HG02852 (cell line): ENCODE data around the gene KDELR3.
"Not testable (repeated sequence)": the region's sequence is repeated elsewhere in the genome, so short reads cannot be mapped to it uniquely, and the experiment has no call there.

Experiments used
- ATAC-seq: cut with Tn5 transposase; IDR thresholded peaks from one replicate; pipeline ENCODE4 v1.9.1; 2021; ENCODE audit warnings: mild to moderate bottlenecking, moderate library complexity; ENCODE audit not compliant: unreplicated experiment

KDELR3 gene

DNA sequence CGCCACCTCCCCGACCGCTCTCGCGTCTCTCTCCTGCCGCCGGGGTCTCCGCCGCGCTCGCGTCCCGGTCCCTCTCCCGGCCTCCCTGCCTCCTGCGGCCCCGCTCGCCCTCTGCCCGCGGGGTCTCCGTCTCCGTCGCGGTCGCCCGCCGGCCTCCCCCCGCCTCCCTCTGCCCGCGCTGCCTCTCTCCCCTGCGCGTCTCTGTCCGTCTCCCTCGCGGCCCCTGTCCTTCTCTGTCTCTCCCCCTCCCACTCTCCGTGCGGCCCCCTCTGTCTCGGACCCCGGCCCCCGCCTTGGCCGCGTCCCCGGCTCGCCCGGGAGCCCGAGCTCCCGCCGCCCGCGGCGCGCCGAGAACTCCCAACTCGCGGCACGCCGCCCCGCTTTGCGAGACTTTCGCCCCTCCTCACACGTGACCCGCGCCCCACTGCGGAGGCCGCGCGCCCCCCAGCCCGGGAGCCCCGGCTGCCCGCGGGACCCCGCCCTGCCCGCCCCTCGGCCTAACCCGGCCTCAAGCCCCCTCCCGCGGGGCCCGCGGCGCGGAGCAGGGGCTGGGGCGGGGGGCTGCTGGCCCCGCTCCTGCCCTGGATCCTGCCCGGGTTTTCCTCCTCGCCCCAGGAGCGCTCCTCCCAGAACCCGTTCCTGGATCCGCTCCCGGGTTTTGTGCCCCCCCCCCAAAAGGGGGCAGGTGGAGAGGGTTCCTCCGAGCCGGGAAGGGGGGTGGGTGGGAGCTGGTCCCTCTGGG lies 12.2 kb upstream of the KDELR3 start:
- ATAC-seq: no peak

GRCh38 chr22:38456272-38456835 lies 11.5 kb upstream of the KDELR3 start:
- no peak for ATAC-seq

- ATAC-seq: no peak
Measured at GRCh38 chr22:38456841-38457699, 10.8 kb upstream of the KDELR3 start.

DNA sequence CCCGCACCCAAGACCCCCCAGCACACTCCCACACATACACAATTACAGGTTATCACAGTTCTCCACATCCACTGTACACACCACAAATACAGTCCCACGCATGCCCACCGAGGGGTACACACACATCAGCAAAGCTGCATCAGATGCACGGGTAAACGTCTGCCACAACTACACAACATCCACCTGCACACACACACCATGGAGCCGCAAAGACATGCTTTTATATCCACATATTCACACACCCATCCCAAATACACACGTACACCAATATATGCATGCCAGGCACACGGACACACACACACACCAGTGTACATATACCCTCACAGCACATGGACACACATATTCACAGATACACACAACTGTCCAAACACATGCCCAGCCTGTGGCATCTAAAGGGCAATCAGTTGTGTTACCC lies 7.5 kb upstream of the KDELR3 start:
- no peak for ATAC-seq

DNA sequence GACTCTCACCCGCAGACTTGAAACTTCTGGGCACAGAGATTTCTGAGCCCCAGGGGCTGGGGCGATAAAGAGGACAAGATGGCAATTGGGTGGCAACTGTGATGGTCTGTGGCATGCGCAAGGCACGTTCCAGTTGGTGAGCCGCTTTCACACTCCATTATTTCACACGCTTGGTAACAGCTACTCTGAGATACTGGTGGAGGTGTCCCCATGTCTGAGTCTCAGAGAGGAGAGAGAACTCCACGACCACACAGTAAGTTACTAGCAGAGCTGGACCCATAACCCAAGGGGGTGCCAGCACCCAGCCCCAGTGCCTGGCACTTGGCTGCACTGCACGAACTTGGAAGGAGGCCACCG lies 6.9 kb upstream of the KDELR3 start:
- no peak for ATAC-seq

GRCh38 chr22:38461414-38462081 lies 6.3 kb upstream of the KDELR3 start:
- ATAC-seq: no peak

DNA sequence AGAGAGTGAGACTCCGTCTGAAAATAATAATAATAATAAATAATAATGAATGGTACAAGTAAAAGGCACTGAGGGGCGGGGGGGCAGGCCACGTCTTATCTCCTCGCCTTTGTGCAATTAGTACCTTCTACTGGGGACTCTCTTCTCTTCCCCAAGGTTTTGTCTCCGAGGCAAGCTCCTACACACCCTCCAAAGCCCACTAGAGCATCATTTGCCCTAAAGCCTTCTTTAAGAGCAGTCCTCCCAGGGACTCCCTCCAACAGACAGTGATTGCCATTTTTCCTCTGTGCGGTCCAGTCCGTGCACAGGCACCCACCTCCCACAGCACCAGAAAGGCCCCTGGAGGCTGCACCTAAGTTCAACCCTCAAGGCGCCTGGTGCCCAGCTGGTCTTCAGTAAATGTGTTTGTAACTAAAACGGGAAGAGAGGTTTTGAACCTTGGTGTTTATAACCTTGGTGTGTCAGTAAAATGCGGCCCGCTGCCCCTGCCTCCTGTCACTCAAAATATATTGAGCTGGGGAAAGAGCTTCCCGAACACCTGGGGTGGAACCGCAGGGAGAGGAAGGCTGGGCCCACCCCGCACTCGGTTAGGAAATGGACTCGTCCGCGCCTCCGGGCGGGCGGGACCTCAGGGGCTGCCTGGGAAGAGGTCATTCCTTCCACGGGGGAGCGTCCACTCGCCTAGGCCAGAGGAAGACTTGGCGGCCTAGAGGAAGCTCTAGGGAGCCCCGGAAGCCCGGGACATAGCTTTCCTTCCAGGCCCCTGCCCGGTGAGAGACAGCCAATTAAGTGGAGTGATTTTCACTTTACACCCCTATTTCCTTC lies 4.7 kb upstream of the KDELR3 start:
- ATAC-seq: no peak

GRCh38 chr22:38464992-38465672 lies 2.8 kb upstream of the KDELR3 start:
- no peak for ATAC-seq

DNA sequence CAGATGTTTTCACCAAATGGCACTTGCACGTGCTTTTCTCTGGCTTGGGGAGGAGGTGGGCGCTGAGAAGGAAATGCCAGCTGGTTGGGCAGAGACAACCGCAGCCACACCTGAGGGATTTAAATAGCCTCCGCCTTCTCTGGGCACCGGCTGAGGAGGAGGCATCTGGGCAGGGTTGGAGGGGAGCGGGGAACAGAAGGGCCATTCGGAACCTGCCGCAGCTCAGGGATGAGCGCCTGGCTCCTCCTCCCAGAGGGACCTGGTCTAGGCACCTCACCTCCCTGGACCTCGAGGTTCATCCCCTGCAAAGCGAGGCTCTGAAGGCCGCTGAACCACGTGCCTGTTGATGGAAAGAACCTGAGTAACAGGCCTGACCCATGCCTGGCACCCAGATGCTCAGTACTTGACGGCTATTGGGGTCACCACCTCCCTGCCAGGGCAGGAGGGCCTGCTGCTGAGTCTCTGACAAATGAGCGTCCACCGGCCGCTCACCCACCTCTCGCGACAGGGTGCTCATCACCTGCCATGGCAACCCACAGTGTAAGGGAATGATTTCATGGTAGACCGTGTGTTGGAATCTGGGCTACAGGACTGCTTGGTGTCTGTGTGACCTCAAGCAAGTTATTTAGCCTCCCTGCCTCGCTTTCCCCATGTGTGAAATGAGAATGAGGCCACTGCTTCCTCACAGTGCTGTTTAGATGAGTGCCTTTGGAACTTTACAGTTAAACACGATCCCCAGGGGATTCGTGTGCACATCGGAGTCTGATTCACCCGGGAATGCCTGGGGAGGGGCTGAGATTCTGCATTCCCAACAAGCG lies 2.0 kb upstream of the KDELR3 start:
- no peak for ATAC-seq

DNA sequence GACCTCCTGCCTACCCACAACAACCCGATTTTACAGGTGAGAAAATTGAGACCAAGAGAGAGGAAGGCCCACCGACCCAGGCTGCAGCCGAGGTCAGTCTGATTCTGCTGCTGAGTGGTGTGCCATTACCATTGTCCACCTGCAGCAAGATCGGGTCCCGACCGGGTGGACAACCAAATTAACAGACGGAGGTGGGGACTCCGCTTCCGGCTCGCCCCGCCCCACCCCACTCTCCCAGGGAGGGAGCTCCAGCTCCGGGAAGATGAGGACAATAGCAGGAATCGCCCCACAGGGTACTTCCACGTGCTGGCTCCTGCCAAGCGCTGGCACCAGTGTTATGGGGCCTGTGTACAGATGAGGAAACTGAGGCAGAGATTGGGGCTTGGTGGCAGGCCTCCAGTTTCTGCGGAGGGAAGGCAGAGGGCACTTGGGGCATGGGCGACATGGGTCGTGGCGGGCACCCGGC lies 425 bp upstream of the KDELR3 start:
- no peak for ATAC-seq

- no peak for ATAC-seq
Measured at GRCh38 chr22:38468443-38469305, 778 bp downstream of the KDELR3 start.

- no peak for ATAC-seq
Measured at GRCh38 chr22:38469306-38469781, 1.4 kb downstream of the KDELR3 start.

GRCh38 chr22:38470179-38470578 lies 2.3 kb downstream of the KDELR3 start:
- ATAC-seq: not testable (repeated sequence)

GRCh38 chr22:38471237-38471636 lies 3.3 kb downstream of the KDELR3 start:
- ATAC-seq: no peak

DNA sequence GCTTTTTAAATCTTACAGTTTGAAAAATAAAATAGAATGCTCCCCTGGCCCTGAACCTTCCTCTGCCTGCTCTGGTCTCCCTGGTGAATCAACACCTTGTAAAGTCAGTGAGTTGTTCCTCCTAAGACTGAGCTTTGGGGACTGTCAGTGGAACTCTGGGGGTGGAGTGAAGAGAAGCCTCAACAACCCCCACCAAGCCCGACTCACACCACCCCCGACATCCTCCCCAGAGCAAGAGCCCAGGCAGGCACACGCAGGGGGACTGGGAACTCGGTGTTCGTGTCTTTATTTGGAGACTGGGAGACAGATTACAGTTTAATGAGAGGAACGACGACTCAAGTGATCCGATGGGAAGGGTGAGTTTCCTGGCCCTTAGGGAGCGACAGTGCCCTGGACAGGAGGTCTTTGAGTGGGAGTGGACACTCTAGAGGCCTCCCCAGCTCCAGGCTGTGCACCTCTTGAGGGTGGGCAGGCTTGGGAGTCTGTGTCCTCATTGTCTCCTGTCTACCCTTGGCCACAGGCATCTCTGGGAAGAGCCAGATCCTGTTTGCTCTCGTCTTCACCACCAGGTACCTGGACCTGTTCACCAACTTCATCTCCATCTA lies 6.2 kb downstream of the KDELR3 start:
- ATAC-seq: no peak

GRCh38 chr22:38477585-38477984 lies 9.7 kb downstream of the KDELR3 start:
- no peak for ATAC-seq

GRCh38 chr22:38479096-38479837 lies 11.4 kb downstream of the KDELR3 start:
- ATAC-seq: no peak
